HUES6 (cell line): ENCODE measurements around the gene ZFP69B.

Source experiments
- H3K27ac ChIP-seq: 2 replicates; pipeline ENCODE4 v1.7.0; 2013; ENCODE audit warnings: low read depth, mild to moderate bottlenecking, low read length, inconsistent platforms
- H3K27me3 ChIP-seq: 2 replicates; pipeline ENCODE4 v1.6.1; 2013; ENCODE audit warnings: low read length; ENCODE audit not compliant: control insufficient read depth, insufficient read depth
- H3K36me3 ChIP-seq: 2 replicates; pipeline ENCODE4 v1.6.1; 2013; ENCODE audit warnings: low read length; ENCODE audit not compliant: control insufficient read depth, insufficient read depth
- H3K4me1 ChIP-seq: 2 replicates; pipeline ENCODE4 v1.6.1; 2013; ENCODE audit warnings: low read length; ENCODE audit not compliant: control insufficient read depth, insufficient read depth
- H3K4me3 ChIP-seq: 2 replicates; pipeline ENCODE4 v1.5.1; 2013; ENCODE audit warnings: low read depth, low read length
- H3K9ac ChIP-seq: one replicate; pipeline ENCODE4 v1.6.1; 2013; ENCODE audit warnings: mild to moderate bottlenecking, low read length
- H3K9me3 ChIP-seq: 2 replicates; pipeline ENCODE4 v1.6.1; 2013; ENCODE audit warnings: low read depth, low read length; ENCODE audit not compliant: control insufficient read depth, insufficient read depth

The ZFP69B gene

GRCh38 chr1:40449684-40450494, at the start of gene ZFP69B:
Gene ZFP69B (plus strand): TSS chr1:40450476. CDS start chr1:40450962, 486 bp downstream.
- H3K9ac ChIP-seq: peak within 1 kb of the TSS; percentile 79
- H3K27me3 ChIP-seq: no peaks in the 10 kb centered on the region
- H3K27ac ChIP-seq: peak within 1 kb of the TSS; percentile 59; the same call in 1 of the 2 replicates
- H3K4me1 ChIP-seq: peaks cover 8% of the 10 kb centered on the region; the same call in 1 of the 2 replicates
- peaks cover 34% of the 10 kb centered on the region for H3K9me3 ChIP-seq
- H3K36me3 ChIP-seq: peaks cover 11% of the 10 kb centered on the region
- peak within 1 kb of the TSS; percentile 88 for H3K4me3 ChIP-seq

DNA sequence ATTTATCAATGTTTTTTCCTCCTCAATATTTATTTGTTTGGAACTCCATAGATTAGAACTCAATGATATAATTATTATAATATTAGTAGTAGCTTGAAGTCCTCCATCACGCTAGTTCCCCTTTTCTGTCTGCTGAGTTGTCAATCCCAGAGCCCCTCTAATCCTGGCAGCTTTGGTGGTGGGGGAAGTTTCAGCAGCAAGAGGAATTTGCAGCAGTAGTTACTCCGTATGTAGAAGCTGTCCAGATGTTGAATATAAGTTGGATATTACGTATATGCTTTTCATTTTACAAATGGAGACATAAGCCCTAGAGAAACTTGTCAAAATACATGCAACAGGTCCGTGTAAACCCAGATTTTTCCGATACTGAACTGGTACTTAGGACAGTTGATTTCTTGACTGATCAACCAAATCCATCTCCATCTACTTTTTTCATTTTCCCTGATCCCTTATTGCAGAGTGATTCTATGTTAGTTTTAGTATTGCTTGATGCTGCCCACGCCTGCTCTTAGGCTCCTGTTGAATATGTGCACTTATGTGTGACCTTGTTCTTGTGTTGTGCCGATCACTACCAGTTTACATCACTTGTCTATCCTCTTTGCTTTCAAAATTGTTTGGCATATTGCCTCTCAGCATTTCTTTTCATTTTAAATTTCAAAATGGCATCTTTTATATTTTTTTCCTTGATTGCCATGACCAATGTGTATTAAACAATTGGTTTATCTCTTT, 48.6 kb upstream of the ZFP69B start:
- Histone ChIP-seq H3K27ac (no peak overlapping the region), H3K27me3 (no peaks in the 10 kb centered on the region), H3K9me3 (no peaks in the 10 kb centered on the region), H3K36me3 (no peaks in the 10 kb centered on the region), H3K4me3 (no peak overlapping the region), H3K9ac (no peak overlapping the region), H3K4me1 (no peaks in the 10 kb centered on the region)

- Histone ChIP-seq H3K9me3 (no peaks in the 10 kb centered on the region), H3K27ac (no peak overlapping the region), H3K9ac (no peak overlapping the region), H3K4me3 (no peak overlapping the region), H3K27me3 (no peaks in the 10 kb centered on the region), H3K4me1 (peaks cover 7% of the 10 kb centered on the region), H3K36me3 (no peaks in the 10 kb centered on the region)
Measured at GRCh38 chr1:40404670-40405462, 45.4 kb upstream of the ZFP69B start.

- H3K9ac ChIP-seq: no peak overlapping the region
Measured at GRCh38 chr1:40405812-40406211, 44.5 kb upstream of the ZFP69B start.

GRCh38 chr1:40407453-40407852, 42.8 kb upstream of the ZFP69B start:
- H3K9me3 ChIP-seq: no peaks in the 10 kb centered on the region
- H3K4me1 ChIP-seq: peaks cover 7% of the 10 kb centered on the region
- H3K36me3 ChIP-seq: no peaks in the 10 kb centered on the region
- H3K4me3 ChIP-seq: no peak overlapping the region
- H3K27me3 ChIP-seq: no peaks in the 10 kb centered on the region
- no peak overlapping the region for H3K27ac ChIP-seq
- no peak overlapping the region for H3K9ac ChIP-seq

More at GRCh38 chr1:40405812-40406211, 44.5 kb upstream of the ZFP69B start:
- Histone ChIP-seq H3K27me3 (no peaks in the 10 kb centered on the region), H3K4me3 (no peak overlapping the region), H3K9me3 (no peaks in the 10 kb centered on the region), H3K4me1 (peaks cover 7% of the 10 kb centered on the region), H3K36me3 (no peaks in the 10 kb centered on the region), H3K27ac (no peak overlapping the region)

GRCh38 chr1:40409467-40409866, 40.8 kb upstream of the ZFP69B start:
- Histone ChIP-seq H3K4me1 (peaks cover 7% of the 10 kb centered on the region), H3K9me3 (no peaks in the 10 kb centered on the region), H3K36me3 (no peaks in the 10 kb centered on the region), H3K9ac (no peak overlapping the region), H3K27ac (no peak overlapping the region), H3K4me3 (no peak overlapping the region), H3K27me3 (no peaks in the 10 kb centered on the region)

- Histone ChIP-seq H3K27ac (no peak overlapping the region), H3K36me3 (0 out of 2 replicates have a peak, but pooled peaks cover 3% of the 10 kb centered on the region), H3K4me3 (no peak overlapping the region), H3K27me3 (no peaks in the 10 kb centered on the region), H3K9ac (no peak overlapping the region), H3K4me1 (peaks cover 7% of the 10 kb centered on the region), H3K9me3 (no peaks in the 10 kb centered on the region)
Measured at GRCh38 chr1:40411294-40411693, 39.0 kb upstream of the ZFP69B start.

DNA sequence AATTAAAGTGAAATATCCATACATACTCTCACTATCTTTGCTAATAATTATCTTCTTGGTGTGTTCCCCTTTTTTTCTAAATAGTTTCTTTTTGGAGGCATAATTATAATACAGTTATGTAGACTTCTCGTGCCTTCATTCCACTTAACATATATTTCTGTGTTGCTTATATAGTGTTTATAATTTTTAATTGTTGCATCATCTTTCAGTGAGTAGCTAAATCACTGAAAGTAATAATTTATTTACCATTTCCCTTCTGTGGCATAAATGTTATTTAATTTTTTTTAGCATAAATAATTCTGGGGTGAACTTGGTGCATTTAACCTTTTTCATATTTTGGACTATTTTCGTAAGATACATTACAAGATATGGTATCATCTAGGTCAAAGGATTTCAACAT, 38.4 kb upstream of the ZFP69B start:
- Histone ChIP-seq H3K4me3 (no peak overlapping the region), H3K4me1 (peaks cover 7% of the 10 kb centered on the region), H3K9me3 (no peaks in the 10 kb centered on the region), H3K27me3 (no peaks in the 10 kb centered on the region), H3K27ac (no peak overlapping the region), H3K9ac (no peak overlapping the region), H3K36me3 (0 out of 2 replicates have a peak, but pooled peaks cover 4% of the 10 kb centered on the region)

DNA sequence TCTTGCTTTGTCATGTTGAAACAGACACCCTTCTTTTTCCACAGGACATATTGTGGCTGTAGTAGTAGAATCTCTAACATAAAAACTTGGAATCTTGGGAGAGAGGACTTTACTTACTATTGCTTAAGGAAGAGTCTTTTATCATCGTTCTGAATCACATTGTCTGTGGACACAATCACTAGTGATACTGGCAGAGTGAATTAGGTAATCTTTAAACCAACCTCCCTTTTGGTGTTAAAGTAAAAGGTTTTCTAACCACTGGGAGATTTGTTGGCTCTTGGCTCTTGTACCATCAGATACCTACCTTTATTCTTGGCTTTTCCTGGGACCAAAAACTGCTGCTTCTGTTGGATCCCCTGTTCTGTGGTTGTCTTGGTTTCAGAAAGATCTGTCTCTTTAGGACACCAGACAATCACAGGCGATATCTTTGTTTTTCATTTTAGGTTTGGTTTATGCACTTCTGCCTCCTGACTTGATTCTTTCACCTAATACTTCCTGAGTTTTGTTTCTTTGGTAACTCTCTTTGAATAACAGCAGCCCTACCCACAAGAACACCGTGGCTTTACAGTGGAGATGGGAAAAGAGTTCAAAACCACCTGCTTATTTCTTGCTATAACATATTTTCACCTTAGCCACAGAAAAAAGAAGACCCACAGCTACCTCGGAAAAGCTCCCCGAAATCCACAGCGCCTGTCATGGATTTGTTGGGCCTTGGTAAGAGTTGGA, 36.6 kb upstream of the ZFP69B start:
- Histone ChIP-seq H3K27me3 (no peaks in the 10 kb centered on the region), H3K9ac (no peak overlapping the region), H3K4me1 (peaks cover 7% of the 10 kb centered on the region), H3K9me3 (no peaks in the 10 kb centered on the region), H3K4me3 (no peak overlapping the region), H3K27ac (no peak overlapping the region), H3K36me3 (0 out of 2 replicates have a peak, but pooled peaks cover 4% of the 10 kb centered on the region)

GRCh38 chr1:40414331-40414730, 35.9 kb upstream of the ZFP69B start:
- H3K27ac ChIP-seq: no peak overlapping the region
- no peaks in the 10 kb centered on the region for H3K9me3 ChIP-seq
- no peak overlapping the region for H3K9ac ChIP-seq
- H3K36me3 ChIP-seq: 0 out of 2 replicates have a peak, but pooled peaks cover 4% of the 10 kb centered on the region
- H3K4me1 ChIP-seq: peaks cover 4% of the 10 kb centered on the region
- no peak overlapping the region for H3K4me3 ChIP-seq
- H3K27me3 ChIP-seq: no peaks in the 10 kb centered on the region
